Right renal cortex interstitium (tissue), 3 donors: ENCODE measurements around the gene BBC3. TPM values are rescaled to one million over a fixed set of nuclear protein-coding genes. Genes with fewer than 3 reads are reported as not detected.

Experiments used
- DNase-seq, 3 donors: peaks; one replicate each; pipeline ENCODE4 v3.0.0-alpha.2; 2013; ENCODE audit warnings: low read depth in 3 of 3, low spot score in 2 of 3
- polyA plus RNA-seq, 3 donors: library from polyadenylated mRNA; unstranded; fragments of 120-200 nt; gene quantifications; one replicate each; pipeline ENCODE4 v1.2.1, GENCODE V29; 2013; ENCODE audit not compliant: insufficient read length in 3 of 3

The BBC3 gene
- polyA plus RNA-seq, 3 donors, result 1.1 to 1.2 (median 1.1) TPM

GRCh38 chr19:47203254-47203653 is 27.7 kb downstream of the BBC3 start:
- no peak for DNase-seq

GRCh38 chr19:47200530-47200929 is 30.5 kb downstream of the BBC3 start:
- DNase-seq, result no peak

GRCh38 chr19:47197141-47197540 is 33.9 kb downstream of the BBC3 start:
- no peak for DNase-seq

- no peak for DNase-seq
Observed at GRCh38 chr19:47195434-47195833, 35.6 kb downstream of the BBC3 start.

GRCh38 chr19:47190167-47190727 is 40.8 kb downstream of the BBC3 start:
- DNase-seq, result peak; percentile 40 to 64 (median 47)

GRCh38 chr19:47188507-47189033 is 42.4 kb downstream of the BBC3 start:
- DNase-seq, result no peak

- no peak for DNase-seq
Observed at GRCh38 chr19:47187797-47188196, 43.2 kb downstream of the BBC3 start.

GRCh38 chr19:47187335-47187655 is 43.7 kb downstream of the BBC3 start:
- no peak for DNase-seq

GRCh38 chr19:47186446-47187334 is 44.3 kb downstream of the BBC3 start:
- DNase-seq, result no peak

- no peak for DNase-seq
Observed at GRCh38 chr19:47183601-47184000, 47.4 kb downstream of the BBC3 start.

GRCh38 chr19:47179653-47180310 is 51.2 kb downstream of the BBC3 start:
- DNase-seq, result no peak

- no peak for DNase-seq
Observed at GRCh38 chr19:47176627-47177090, 54.3 kb downstream of the BBC3 start.

GRCh38 chr19:47176071-47176626 is 54.9 kb downstream of the BBC3 start:
- DNase-seq, result no peak

GRCh38 chr19:47172666-47173455 is 58.1 kb downstream of the BBC3 start:
- DNase-seq, result no peak

Other genes with a start within 250 kb of the BBC3 start
- gene NPAS1, start 211.4 kb downstream of the BBC3 start, polyA plus RNA-seq, result 1 to 10 TPM; 1.2 to 1.6 (median 1.6) TPM
- 10 to 100 TPM in 2 of 3 donors, 1 to 10 TPM in 1; 9.4 to 11.3 (median 10.1) TPM for gene TMEM160, start 182.6 kb downstream of the BBC3 start, polyA plus RNA-seq
- gene ZC3H4, start 117.4 kb downstream of the BBC3 start, polyA plus RNA-seq, result 10 to 100 TPM; 35.2 to 37.1 (median 36.2) TPM
- 100 to 1,000 TPM; 119 to 131 (median 131) TPM for gene SAE1, start 100.4 kb downstream of the BBC3 start, polyA plus RNA-seq
- gene CCDC9, start 25.3 kb upstream of the BBC3 start, polyA plus RNA-seq, result 10 to 100 TPM; 18.9 to 20.4 (median 19.9) TPM
- 1 to 10 TPM; 5.1 to 6.1 (median 5.5) TPM for gene INAFM1, start 43.7 kb upstream of the BBC3 start, polyA plus RNA-seq
- gene C5AR1, start 78.7 kb upstream of the BBC3 start, polyA plus RNA-seq, result 1 to 10 TPM; 3.9 to 4.6 (median 4.0) TPM
- under 1 TPM; 0.27 to 0.35 (median 0.29) TPM for gene C5AR2, start 101.0 kb upstream of the BBC3 start, polyA plus RNA-seq
- 10 to 100 TPM in 2 of 3 donors, 1 to 10 TPM in 1; 9.9 to 10.9 (median 10.5) TPM for gene DHX34, start 118.1 kb upstream of the BBC3 start, polyA plus RNA-seq
- 10 to 100 TPM; 15.3 to 19.2 (median 17.9) TPM for gene MEIS3, start 188.3 kb upstream of the BBC3 start, polyA plus RNA-seq
- gene SLC8A2, start 240.7 kb upstream of the BBC3 start, polyA plus RNA-seq, result under 1 TPM; 0.07 to 0.28 (median 0.08) TPM